ENCODE data around the gene INSR. TPM values are rescaled to one million over a fixed set of nuclear protein-coding genes. Genes with fewer than 3 reads are reported as not detected.

Gene INSR
- total and polyA plus RNA-seq, 2 of the 8 experiments (the other 6 are each of a cell fraction or from before 2014, with no cell fraction given), result 13.1 to 48.7 TPM

DNA sequence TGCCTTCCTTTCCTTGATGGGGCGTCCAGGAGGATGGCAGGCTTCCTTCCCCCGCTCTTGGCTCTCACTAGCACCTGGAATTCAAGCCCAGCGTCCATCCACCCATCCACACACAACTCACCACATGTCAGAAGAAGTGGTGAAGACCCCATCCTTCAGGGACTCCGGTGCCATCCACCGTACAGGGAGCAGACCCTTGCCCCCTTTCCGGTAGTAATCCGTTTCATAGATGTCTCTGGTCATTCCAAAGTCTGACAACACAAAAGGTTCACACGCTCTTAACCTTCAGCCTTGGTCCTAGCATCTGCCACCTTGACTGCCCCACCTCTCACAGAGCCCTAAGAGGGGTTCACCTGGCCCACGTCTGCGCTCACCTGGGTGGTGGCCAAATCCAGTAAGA is 173.7 kb downstream of the INSR start (continued):
- TF ChIP-seq, protein P1, sequence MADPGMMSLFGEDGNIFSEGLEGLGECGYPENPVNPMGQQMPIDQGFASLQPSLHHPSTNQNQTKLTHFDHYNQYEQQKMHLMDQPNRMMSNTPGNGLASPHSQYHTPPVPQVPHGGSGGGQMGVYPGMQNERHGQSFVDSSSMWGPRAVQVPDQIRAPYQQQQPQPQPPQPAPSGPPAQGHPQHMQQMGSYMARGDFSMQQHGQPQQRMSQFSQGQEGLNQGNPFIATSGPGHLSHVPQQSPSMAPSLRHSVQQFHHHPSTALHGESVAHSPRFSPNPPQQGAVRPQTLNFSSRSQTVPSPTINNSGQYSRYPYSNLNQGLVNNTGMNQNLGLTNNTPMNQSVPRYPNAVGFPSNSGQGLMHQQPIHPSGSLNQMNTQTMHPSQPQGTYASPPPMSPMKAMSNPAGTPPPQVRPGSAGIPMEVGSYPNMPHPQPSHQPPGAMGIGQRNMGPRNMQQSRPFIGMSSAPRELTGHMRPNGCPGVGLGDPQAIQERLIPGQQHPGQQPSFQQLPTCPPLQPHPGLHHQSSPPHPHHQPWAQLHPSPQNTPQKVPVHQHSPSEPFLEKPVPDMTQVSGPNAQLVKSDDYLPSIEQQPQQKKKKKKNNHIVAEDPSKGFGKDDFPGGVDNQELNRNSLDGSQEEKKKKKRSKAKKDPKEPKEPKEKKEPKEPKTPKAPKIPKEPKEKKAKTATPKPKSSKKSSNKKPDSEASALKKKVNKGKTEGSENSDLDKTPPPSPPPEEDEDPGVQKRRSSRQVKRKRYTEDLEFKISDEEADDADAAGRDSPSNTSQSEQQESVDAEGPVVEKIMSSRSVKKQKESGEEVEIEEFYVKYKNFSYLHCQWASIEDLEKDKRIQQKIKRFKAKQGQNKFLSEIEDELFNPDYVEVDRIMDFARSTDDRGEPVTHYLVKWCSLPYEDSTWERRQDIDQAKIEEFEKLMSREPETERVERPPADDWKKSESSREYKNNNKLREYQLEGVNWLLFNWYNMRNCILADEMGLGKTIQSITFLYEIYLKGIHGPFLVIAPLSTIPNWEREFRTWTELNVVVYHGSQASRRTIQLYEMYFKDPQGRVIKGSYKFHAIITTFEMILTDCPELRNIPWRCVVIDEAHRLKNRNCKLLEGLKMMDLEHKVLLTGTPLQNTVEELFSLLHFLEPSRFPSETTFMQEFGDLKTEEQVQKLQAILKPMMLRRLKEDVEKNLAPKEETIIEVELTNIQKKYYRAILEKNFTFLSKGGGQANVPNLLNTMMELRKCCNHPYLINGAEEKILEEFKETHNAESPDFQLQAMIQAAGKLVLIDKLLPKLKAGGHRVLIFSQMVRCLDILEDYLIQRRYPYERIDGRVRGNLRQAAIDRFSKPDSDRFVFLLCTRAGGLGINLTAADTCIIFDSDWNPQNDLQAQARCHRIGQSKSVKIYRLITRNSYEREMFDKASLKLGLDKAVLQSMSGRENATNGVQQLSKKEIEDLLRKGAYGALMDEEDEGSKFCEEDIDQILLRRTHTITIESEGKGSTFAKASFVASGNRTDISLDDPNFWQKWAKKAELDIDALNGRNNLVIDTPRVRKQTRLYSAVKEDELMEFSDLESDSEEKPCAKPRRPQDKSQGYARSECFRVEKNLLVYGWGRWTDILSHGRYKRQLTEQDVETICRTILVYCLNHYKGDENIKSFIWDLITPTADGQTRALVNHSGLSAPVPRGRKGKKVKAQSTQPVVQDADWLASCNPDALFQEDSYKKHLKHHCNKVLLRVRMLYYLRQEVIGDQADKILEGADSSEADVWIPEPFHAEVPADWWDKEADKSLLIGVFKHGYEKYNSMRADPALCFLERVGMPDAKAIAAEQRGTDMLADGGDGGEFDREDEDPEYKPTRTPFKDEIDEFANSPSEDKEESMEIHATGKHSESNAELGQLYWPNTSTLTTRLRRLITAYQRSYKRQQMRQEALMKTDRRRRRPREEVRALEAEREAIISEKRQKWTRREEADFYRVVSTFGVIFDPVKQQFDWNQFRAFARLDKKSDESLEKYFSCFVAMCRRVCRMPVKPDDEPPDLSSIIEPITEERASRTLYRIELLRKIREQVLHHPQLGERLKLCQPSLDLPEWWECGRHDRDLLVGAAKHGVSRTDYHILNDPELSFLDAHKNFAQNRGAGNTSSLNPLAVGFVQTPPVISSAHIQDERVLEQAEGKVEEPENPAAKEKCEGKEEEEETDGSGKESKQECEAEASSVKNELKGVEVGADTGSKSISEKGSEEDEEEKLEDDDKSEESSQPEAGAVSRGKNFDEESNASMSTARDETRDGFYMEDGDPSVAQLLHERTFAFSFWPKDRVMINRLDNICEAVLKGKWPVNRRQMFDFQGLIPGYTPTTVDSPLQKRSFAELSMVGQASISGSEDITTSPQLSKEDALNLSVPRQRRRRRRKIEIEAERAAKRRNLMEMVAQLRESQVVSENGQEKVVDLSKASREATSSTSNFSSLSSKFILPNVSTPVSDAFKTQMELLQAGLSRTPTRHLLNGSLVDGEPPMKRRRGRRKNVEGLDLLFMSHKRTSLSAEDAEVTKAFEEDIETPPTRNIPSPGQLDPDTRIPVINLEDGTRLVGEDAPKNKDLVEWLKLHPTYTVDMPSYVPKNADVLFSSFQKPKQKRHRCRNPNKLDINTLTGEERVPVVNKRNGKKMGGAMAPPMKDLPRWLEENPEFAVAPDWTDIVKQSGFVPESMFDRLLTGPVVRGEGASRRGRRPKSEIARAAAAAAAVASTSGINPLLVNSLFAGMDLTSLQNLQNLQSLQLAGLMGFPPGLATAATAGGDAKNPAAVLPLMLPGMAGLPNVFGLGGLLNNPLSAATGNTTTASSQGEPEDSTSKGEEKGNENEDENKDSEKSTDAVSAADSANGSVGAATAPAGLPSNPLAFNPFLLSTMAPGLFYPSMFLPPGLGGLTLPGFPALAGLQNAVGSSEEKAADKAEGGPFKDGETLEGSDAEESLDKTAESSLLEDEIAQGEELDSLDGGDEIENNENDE (IDR thresholded peaks at IDR 0.05; ENCODE audit: insufficient replicate concordance, low read length), result no peak
- no peak for TF ChIP-seq CREB1 (IDR thresholded peaks at IDR 0.05)

All from H1 (cell line).